HG03108 (cell line): ENCODE results near the gene TBC1D1.

Experiments
- ATAC-seq: cut with Tn5 transposase; IDR thresholded peaks from one replicate; pipeline ENCODE4 v1.9.1; 2021; ENCODE audit warnings: moderate library complexity; ENCODE audit not compliant: unreplicated experiment

TBC1D1 gene

DNA sequence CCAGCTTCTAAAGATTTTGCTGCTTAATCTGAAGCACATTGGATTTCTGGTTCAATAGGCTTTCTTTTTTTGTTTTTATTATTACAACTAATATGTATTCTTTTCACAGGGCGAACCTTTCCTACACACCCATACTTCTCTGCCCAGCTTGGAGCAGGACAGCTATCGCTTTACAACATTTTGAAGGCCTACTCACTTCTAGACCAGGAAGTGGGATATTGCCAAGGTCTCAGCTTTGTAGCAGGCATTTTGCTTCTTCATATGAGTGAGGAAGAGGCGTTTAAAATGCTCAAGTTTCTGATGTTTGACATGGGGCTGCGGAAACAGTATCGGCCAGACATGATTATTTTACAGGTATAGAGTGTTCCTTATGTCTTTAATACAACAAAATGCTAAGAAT lies 224.7 kb downstream of the TBC1D1 start:
- ATAC-seq: no peak

DNA sequence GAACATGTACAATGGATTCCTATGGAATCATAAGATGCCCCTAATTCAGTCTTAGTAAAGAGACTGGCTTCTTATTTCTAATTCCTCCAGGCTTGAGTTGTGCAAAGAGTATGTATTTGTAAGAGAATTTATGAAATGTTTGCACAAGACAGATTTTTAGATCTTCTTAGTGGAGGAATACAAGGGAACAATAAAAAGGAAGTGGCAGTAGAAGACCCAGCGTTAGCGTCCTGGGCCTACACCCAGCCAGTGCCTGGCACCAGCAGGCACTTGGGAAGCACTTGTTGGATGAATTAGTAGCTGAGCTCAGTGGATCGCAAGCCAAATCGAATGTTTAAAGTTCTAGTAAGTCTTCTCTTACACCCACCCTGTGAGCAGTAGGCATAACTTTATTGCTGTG lies 226.7 kb downstream of the TBC1D1 start:
- ATAC-seq: no peak

DNA sequence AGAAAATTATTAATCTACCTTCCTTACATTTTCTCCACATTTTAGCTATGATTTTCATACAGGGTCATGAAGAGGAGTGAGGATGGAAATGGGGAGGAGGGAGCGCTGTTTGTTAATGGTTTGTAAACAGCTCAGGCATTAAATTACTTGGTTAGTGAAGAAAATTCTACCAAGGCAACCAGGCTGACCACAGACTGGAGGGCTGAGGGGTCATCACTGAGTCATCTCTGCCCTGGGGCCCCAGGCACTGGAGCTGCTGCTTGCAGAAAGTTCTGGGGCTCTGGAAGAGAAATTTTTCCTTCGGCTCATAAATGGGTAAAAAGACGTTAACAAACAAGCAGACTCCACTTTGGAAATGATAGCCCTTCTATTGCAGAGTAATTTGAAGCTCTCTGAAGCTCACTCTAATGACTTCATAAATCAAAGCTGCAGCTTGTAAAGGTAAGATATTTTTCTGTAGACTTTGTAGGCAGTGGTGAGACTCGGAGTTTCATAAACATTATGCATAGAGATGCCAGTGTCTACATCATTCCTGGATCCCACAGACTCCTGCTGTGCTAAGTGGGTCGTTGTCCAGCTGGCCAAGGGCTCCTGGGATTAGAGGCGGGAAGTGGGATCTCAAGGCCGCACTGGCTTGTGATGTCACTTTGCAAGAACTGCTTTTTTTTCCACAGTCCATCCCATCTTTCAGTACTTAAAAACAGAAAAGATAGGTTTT lies 228.9 kb downstream of the TBC1D1 start:
- ATAC-seq: no peak

DNA sequence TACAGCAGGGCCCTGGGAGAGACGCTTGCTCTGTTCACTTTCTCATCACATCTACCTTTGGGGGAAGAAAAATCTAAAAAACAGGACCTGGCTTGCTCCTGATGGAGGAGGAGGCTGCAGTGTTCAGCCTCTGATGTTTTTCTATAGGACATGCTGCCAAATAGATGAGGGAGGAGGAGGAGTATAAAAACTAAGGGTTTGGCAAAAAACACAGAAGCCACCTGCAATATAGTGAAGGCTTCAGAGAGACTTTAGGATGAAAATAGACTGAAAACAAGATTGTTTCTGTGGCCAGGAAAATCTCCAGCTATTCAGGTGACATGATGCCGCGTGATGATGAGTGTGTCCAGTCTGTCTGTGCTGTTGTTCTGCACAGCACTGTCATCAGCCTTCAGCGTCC lies 229.9 kb downstream of the TBC1D1 start:
- ATAC-seq: no peak

- ATAC-seq: no peak
Observed at GRCh38 chr4:38122060-38122459, 231.2 kb downstream of the TBC1D1 start.

- no peak for ATAC-seq
Observed at GRCh38 chr4:38123555-38123954, 232.7 kb downstream of the TBC1D1 start.

DNA sequence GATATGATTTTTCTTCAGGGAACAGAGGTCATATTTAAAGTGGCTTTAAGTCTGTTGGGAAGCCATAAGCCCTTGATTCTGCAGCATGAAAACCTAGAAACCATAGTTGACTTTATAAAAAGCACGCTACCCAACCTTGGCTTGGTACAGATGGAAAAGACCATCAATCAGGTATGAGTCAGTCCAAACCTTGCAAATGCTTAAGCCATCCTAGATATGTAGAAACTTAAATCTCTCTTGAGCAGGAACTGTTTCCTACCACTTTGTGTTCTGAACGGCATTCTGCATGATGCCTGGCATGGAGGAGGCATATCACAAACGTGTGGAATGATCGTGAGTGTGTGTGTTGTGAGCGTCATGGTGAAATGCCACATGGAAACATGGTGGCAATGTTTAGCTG lies 234.1 kb downstream of the TBC1D1 start:
- no peak for ATAC-seq

DNA sequence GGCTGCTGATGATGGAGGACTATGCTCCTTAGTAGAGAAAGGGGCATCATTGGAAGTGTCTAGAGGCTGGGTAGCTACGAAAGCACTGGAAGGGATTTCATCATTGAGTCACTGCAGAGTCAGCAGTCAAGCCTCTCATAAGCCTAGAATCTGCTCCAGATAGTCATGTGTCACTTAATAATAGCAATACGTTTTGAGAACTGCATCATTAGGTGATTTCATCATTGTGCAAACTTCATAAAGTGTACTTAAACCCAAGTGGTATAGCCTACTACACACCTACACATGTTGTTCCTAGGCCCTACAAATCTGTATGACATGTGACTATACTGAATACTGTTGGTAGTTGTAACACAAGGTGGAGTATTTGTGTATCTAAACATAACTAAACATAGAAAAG lies 234.9 kb downstream of the TBC1D1 start:
- no peak for ATAC-seq

- ATAC-seq: peak; percentile 34
Observed at GRCh38 chr4:38128478-38129459, 237.9 kb downstream of the TBC1D1 start.

DNA sequence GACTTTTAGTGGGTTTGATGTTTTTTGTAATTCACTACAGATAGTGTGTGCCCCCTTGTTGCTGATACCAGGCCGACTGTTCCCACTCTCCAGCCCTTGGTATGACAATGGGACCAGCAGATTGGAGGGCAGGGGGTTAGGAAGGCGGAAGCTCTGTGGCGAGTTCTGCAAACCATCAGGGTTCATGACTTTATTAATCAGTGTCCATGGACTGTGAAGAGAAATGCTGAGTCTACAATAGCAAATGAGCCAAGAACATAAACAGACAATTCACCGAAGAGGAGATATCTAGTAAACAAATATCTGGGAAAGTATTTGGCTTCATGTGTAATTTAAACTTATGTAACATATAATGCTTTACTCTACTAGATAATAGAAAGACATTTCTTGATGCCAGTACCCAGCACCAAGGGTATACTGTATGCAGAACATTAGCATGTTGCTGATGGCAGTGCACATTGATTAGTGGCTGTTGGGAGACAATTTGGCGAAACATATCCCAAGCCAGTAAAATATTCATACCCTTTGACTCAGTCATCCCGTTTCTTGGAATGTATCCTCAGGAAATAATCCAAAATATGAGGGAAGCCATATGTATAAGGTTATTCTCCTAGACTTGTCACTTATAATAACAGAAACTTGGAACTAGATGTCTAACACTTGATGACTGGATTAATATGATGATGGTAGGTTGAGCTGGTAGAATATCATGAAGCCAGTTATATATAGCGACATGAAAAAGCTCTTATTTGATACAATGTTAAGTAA lies 238.8 kb downstream of the TBC1D1 start:
- ATAC-seq: no peak

GRCh38 chr4:38130884-38131283 lies 240.0 kb downstream of the TBC1D1 start:
- no peak for ATAC-seq

GRCh38 chr4:38131371-38132091 lies 240.6 kb downstream of the TBC1D1 start:
- no peak for ATAC-seq

GRCh38 chr4:38132107-38132673 lies 241.3 kb downstream of the TBC1D1 start:
- peak; percentile 70 for ATAC-seq

DNA sequence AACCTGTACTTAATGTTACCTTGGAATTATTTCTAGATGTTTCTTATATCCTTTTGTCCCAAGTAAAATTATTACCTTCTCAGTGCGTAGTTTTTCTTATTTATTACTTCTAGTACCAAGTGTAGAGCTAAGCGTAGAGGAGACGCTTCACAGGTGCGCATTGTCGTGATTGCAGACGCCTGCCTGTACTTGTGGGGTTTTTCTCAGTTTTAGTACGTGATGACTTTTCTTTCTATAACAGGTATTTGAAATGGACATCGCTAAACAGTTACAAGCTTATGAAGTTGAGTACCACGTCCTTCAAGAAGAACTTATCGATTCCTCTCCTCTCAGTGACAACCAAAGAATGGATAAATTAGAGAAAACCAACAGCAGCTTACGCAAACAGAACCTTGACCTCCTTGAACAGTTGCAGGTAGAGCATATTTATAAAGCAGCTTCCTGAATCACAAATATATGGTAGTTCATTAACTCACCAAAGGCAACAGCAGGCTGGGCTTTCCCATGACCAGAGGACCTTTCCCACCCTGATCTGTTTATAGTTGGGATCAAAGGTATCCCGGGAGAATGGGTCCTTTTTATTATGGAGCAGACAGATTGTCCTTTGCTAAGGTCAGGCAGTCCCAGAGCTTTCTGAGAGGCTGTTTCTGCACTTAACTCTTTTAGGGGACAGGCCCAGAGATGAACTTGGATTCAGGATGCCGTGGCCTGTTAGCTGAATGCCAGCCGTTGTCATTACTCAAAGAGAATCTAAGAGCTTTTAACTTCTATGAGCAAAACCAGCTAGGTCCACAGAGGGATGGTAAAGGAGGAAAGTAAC lies 242.2 kb downstream of the TBC1D1 start:
- no peak for ATAC-seq

DNA sequence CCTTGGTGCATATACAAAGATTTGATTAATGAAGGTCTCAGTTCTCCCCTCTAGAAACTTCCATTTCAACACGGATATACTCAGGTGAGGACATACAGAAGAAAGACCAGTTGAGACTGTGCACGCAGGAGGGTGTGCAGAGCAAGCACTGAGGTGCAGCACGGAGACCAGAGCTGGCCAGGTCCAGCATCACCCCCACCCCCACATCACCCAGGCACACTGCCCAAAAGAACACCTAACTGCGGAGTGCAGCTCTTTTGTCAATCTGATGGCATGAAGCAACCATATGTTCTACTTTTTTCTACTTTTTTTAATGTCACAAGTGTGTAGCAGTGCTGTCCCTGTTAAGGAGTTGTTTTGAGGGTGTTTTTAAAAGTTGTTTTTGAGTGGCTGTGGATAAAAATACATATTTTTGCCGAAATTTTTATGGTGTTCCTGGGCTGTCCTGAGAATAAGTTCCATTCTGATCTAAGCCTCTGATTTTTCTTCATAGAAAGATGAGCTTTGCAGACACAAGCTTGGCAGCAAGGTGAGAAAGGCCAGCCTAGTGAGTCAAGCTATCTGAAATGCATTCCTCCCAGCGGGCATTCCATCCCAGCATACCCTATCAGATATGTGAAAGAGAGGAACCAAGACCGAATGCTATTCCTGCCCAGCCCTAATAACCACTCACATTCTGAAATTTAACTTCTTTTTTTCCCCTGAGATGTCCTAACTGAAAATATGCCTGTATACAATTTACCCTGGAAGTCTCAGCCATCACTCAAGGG lies 243.0 kb downstream of the TBC1D1 start:
- no peak for ATAC-seq

DNA sequence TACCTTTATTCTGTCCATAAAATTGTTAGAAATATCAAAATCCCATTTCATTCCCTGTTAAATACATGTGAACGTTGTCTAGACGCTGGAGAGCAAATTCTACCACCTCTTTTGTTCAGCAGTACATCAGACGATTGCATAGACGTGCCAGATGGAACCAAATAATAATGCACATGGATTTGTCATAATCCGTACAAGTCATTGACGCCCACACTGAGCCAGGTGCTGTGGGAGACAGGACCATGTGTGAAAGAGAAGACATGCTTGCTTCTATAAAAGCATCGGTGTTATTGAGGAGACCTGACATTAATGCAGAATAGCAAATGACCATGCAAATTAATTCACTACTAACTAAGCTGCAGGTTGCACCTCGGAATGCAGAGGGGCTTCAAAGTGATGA lies 244.3 kb downstream of the TBC1D1 start:
- ATAC-seq: no peak

DNA sequence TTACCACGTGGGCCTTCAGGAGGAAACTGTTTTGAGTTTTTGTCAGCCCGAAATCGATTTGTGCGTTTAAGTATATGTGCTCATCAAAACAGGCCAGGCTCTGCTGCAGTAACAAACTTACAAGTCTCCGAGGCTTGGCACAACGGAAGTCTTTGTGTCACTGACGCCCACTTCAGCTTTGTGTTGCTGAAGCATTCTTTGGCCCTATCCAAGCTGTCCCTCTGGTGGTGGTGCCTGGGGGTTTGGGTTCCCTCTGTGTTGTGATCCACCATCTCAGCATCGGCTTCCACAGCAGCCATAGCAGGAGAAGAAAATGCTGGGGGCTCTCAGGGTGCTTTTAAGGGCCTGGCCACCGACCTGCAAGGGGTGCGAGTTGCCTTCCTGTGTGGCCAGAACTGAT lies 245.7 kb downstream of the TBC1D1 start:
- no peak for ATAC-seq

DNA sequence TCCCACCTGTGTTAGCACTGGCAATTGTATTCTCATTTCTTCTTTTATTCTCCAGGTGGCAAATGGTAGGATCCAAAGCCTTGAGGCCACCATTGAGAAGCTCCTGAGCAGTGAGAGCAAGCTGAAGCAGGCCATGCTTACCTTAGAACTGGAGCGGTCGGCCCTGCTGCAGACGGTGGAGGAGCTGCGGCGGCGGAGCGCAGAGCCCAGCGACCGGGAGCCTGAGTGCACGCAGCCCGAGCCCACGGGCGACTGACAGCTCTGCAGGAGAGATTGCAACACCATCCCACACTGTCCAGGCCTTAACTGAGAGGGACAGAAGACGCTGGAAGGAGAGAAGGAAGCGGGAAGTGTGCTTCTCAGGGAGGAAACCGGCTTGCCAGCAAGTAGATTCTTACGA lies 246.2 kb downstream of the TBC1D1 start:
- ATAC-seq: no peak

DNA sequence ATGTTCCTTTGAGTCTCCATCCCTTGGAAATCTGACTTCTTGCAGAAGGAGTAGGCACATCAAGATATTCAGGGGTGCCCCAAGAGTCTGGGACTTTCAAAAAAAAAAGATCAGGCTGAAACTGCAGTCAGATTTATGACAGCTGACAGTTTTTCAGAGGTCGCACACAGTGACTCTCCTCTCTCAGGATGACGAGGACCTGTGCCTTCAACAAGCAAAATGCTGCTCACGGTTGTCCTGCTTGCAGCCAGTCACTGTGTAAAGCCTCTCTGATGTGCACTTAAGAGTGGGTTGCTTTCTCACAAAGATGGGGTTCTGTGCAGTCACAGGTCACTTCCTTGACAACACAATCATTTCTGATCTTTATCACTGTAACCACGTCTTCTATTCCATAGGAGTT lies 247.5 kb downstream of the TBC1D1 start:
- ATAC-seq: no peak
